NCI-H82 (cell line): ENCODE measurements around the gene TRAPPC2B.
"Not testable (repeated sequence)": the region's sequence is repeated elsewhere in the genome, so short reads cannot be mapped to it uniquely, and the experiment has no call there.

ENCODE experiments used
- DNase-seq: peaks from one replicate; lab custom pipeline; 2025; lab: John Stamatoyannopoulos, UW

Gene TRAPPC2B

GRCh38 chr19:57374647-57375046 lies 11.3 kb downstream of the TRAPPC2B start:
- DNase-seq: not testable (repeated sequence)

DNA sequence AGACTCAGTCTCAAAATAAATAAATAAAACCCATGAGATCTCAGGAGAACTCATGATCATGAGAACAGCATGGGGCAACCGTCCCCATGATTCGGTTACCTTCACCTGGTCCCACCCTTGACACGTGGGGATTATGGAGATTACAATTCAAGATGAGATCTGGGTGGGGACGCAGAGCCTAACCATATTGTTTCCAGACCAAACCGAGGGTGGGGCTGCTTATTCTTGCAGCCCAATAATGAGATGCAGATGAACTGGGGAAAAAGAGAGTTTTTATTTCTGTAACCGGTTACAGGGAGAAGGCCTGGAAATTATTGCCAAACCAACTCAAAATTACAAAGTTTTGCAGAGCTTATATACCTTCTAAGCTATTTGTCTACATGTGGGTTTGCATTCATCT lies 12.8 kb downstream of the TRAPPC2B start:
- no peak for DNase-seq

DNA sequence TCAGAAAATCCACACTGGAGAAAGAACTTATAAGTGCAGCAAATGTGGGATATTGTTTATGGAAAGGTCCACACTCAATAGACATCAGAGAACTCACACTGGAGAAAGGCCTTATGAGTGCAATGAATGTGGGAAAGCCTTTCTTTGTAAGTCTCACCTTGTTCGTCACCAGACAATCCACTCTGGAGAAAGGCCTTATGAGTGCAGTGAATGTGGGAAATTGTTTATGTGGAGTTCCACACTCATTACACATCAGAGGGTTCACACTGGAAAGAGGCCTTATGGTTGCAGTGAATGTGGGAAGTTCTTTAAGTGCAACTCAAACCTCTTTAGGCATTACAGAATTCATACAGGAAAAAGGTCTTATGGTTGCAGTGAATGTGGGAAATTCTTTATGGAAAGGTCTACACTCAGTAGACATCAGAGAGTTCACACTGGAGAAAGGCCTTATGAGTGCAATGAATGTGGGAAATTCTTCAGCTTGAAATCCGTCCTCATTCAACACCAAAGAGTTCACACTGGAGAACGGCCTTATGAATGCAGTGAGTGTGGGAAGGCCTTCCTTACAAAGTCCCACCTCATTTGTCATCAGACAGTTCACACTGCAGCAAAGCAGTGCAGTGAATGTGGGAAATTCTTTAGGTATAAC lies 14.3 kb downstream of the TRAPPC2B start:
- DNase-seq: no peak

GRCh38 chr19:57380923-57381322 lies 17.6 kb downstream of the TRAPPC2B start:
- no peak for DNase-seq

GRCh38 chr19:57382806-57383488 lies 19.6 kb downstream of the TRAPPC2B start:
- no peak for DNase-seq

DNA sequence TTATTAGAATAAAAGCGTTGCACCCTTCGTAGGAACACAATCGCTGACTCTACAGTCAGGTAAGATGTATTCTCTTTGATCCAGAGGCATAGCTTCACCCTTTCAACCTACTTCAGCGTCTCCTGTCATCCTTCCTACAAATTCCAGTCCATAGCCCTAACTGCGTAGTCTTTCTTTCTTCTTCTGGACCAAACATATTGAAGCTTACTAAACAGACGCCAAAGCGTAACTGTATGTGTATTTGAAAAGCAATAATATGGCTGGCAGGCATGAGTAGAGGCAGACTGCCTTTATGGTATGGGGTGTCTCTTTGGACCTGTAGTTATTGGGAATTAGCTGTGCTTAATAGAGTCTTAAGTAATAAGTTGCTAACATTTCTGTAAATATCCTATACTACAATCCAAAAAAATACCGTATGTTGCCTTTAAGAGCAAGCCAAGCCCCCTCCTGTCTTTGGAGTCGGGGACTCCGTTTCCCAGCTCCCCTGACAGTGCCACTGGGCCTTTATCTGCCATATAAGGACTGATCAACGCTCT lies 25.9 kb downstream of the TRAPPC2B start:
- DNase-seq: no peak

- peak; percentile 99 for DNase-seq
Observed at GRCh38 chr19:57389730-57390598, 26.6 kb downstream of the TRAPPC2B start, which contains the start of gene ZNF548. Gene ZNF548, plus strand, starts transcription at chr19:57389854. Its CDS starts 246 bp downstream, at chr19:57390100.

GRCh38 chr19:57395710-57396109 lies 32.4 kb downstream of the TRAPPC2B start:
- DNase-seq: no peak

- DNase-seq: no peak
Observed at GRCh38 chr19:57398868-57399267, 35.5 kb downstream of the TRAPPC2B start.

GRCh38 chr19:57403737-57404563 lies 40.6 kb downstream of the TRAPPC2B start:
- no peak for DNase-seq

DNA sequence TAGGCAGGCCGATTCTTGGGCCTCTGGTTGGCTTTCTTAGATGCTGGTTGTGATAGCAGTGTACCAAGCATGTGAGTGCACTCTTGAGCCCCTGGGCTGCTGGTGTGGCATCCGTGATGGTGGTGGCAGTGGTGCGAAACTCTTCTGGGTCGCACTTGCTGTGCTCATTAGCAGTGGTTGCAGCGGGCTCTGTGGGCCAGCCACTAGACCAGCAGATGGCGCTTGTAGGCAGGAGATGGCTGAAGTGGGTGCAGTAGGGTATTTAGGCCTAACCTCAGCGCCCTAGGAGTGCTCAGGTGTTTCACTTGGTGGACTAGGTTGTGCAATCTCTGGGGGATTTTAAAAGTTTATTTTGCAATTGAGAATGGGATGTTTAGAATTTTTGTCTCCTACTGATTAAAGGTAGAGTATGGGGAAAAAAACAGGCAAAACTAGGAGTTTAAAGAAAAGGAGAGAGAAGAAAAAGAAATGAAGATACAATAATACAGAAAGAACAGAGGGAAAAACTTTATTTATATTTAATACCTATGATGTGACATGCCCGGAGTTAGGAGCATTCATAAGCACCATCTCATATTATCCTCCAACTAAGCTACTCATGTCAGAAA lies 43.3 kb downstream of the TRAPPC2B start:
- DNase-seq: peak; percentile 83

GRCh38 chr19:57410877-57411671 lies 47.7 kb downstream of the TRAPPC2B start, which contains the start of gene ZNF17:
Gene ZNF17, plus strand, starts transcription at chr19:57411161. Its CDS starts 2,455 bp downstream, at chr19:57413616.
- peak; percentile 97 for DNase-seq
